Left forelimb (tissue), 1 donor: ENCODE measurements around the gene RTKN2.
"Not testable (repeated sequence)": the region's sequence is repeated elsewhere in the genome, so short reads cannot be mapped to it uniquely, and the experiment has no call there.

Source experiments
- DNase-seq: peaks from one replicate; pipeline ENCODE4 v3.0.0-alpha.2; 2018; ENCODE audit warnings: low spot score

RTKN2 gene

GRCh38 chr10:62268399-62269114 is at the start of gene RTKN2:
RTKN2 (minus strand) TSS chr10:62268844; CDS start chr10:62268610, 234 bp downstream.
- peak; percentile 90 for DNase-seq

DNA sequence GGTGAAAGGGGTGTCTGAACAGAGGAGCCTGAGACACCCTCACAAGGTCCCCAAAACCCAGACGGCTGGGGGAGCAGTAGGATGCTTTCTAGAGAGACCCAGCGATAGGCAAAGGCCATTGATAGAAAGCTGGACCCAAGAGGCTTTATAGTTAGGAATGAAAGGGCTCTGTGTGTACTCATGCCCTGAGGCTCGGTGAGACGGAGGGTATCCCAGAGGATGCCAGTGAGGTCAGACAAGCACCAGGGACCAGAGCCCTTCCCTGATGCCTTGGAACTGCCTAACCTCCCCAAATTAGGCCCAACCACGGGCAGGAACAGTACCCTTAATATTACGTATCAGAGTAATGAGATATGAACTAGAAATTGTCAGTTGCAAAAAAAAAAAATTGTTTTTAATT is 48.6 kb upstream of the RTKN2 start:
- no peak for DNase-seq

- no peak for DNase-seq
Measured at GRCh38 chr10:62309254-62309653, 40.6 kb upstream of the RTKN2 start.

DNA sequence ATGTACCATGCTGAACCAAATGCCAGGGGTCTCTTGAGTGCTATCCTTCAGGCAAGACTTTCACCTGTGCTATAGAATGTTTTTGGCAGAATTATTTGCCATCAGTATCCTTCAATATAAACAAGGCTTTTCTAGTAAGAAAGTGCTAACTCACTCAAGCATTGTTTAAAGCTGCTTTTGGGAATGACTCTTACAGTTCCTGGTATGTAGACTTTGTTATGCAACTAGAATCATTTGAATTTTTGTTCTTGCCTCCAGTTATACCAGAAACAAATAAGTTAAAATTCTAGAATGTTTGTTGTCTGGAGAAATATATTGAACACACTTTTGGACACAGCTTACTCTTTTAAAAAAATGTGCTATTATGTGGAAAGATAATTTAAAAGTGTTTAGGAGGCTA is 39.5 kb upstream of the RTKN2 start:
- DNase-seq, result no peak

DNA sequence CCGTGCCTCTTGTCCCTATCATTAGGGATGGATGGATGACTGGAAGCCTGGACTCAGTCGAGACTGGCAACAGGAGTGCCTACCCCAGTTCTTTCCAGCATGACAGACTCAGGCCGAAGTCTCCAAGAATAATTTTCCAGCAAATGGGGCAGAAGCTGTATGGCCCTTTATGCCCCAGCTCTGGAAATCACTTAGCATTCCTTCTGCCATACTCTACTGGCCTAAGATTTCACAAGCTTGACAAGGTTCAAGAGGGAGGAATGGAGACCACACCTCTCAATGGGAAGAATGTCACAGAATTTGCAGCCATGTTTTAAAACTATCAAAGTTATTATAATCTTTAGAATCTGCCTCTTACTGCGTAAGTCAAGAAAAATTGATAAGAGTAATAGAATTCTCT is 39.0 kb upstream of the RTKN2 start:
- no peak for DNase-seq

DNA sequence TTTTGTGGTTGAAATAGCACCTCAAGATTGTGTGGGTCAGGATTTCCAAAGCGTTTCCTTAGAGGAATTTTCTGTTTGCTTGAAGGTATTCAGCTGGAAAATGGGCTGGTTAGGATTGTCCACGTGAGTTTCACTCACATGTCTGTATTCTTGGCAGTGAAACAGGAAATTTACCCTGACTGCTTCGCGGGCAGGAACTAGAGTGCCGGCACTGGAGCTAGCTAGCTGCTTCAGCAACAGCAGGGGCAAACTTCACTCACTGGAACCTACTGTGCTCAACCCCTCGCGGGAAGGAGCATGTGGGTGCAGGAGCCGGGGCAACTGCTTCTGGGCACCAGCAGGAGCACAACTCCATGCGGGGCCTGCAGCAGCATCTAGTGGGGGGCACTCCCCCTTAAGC is 38.0 kb upstream of the RTKN2 start:
- DNase-seq, result no peak

GRCh38 chr10:62305813-62306212 is 37.2 kb upstream of the RTKN2 start:
- no peak for DNase-seq

GRCh38 chr10:62303922-62304321 is 35.3 kb upstream of the RTKN2 start:
- no peak for DNase-seq

GRCh38 chr10:62302760-62303159 is 34.1 kb upstream of the RTKN2 start:
- no peak for DNase-seq

DNA sequence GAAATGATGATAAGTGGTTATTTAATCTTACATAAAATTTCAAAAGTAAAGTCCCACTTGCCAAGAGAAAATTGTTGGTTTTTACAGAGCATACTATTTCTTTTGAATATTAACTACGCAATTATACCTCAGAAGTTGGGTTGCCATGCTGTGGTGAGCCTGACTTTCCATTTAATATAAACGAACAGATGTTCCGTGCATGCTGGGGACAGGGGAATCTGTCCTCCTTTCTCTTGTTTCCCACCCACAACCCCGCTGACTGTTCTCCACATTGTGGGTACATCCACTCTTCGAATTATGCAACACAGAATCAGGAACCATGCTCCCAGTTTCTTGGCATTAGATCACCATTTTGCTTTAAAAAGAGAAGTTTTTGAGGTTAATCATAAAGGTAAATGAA is 29.2 kb upstream of the RTKN2 start:
- no peak for DNase-seq

DNA sequence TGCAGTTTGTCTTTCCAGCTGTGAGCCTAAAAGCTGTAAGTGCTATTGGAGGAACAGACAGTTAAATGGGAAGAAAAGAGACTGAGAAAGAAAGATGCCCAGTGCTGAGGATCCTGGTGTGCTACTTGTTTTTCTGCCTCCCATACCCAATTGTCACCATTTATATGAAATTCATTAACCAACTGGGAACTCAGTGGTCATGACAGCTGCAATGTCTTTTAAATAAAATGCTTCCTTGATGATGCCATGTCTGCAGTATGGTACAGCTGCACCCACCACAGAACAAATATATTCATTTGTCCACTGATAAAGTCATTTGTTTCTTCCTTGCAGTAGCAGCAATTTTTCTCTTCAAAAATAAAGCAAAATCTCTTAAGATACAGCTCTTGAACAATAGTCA is 15.6 kb upstream of the RTKN2 start:
- no peak for DNase-seq

DNA sequence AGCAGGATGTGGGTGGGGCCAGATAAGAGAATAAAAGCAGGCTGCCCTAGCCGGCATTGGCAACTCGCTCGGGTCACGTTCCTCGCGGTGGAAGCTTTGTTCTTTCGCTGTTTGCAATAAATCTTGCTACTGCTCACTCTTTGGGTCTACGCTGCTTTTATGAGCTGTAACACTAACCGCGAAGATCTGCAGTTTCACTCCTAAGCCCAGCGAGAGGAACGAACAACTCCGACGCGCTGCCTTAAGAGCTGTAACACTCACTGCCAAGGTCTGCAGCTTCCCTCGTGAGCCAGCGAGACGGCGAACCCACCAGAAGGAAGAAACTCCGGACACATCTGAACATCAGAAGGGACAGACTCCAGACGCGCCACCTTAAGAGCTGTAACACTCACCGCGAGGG is 12.7 kb upstream of the RTKN2 start:
- not testable (repeated sequence) for DNase-seq

DNA sequence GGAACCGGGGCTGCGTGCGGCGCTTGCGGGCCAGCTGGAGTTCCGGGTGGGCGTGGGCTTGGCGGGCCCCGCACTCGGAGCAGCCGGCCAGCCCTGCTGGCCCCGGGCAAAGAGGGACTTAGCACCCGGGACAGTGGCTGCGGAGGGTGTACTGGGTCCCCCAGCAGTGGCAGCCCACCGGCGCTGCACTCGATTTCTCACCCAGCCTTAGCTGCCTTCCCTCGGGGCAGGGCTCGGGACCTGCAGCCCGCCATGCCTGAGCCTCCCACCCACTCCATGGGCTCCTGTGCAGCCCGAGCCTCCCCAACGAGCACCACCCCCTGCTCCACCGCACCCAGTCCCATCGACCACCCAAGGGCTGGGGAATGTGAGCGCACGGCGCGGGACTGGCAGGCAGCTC is 11.7 kb upstream of the RTKN2 start:
- DNase-seq, result not testable (repeated sequence)

DNA sequence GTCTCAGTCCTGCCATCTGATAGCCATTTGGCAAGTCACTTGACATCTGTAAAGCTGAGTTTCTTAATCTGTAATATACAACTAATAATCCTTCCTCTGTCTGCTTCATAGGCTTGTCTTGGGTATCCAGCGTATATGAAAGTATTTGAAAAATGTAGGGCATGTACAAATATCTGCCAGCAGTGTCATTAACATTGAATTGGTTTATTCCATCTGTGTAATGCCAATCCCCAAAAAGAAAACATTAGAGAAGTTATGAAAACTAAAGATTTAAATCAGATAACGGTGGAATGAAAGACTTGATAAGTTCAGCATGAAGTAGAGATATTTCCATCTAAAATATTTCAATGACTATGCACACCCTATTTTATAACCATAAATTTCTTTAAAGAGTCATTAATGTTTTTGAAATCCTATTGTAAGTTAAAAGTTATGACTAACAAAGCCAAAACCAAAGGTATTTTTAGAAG is 9.8 kb upstream of the RTKN2 start:
- DNase-seq, result no peak

DNA sequence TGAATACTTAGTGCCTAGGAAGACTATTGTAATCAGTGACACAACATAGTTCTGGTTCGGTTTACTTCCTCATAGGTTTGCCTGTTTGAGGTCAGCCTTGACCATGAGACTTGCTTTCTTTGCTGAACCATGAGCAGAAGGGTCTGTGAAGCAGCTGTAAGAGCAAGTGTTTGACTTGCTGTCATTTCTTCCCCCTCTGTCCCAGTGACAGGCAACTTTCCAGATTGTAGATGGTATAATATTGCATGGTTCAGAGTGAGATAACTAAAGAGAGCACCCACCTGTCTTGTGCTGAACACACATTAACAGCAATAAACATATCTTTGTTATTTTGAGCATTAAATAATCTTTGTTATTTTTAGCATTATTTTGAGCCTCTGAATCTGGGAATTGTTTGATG is 9.3 kb upstream of the RTKN2 start:
- DNase-seq, result no peak

DNA sequence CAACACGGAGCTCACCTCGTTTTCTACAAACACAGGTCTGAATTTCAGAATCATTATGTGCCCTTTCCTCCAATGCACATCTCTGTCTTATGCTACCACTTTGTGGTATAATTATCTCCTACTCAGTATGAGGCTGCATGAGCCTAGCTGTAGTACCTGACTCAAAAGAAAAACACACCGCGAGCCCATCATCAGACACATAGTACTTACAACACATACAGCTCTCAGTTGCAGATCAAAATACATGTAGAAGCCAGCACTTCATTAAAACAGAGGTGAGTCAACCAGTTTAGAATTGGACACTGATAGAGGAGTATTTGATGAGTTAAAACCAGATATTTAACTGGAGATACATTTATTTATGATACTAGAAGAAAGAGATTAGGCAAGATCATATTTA is 1.4 kb upstream of the RTKN2 start:
- no peak for DNase-seq

GRCh38 chr10:62268027-62268398 is 631 bp downstream of the RTKN2 start:
- DNase-seq, result no peak

GRCh38 chr10:62266611-62267010 is 2.0 kb downstream of the RTKN2 start:
- DNase-seq, result no peak

- no peak for DNase-seq
Measured at GRCh38 chr10:62266147-62266546, 2.5 kb downstream of the RTKN2 start.

DNA sequence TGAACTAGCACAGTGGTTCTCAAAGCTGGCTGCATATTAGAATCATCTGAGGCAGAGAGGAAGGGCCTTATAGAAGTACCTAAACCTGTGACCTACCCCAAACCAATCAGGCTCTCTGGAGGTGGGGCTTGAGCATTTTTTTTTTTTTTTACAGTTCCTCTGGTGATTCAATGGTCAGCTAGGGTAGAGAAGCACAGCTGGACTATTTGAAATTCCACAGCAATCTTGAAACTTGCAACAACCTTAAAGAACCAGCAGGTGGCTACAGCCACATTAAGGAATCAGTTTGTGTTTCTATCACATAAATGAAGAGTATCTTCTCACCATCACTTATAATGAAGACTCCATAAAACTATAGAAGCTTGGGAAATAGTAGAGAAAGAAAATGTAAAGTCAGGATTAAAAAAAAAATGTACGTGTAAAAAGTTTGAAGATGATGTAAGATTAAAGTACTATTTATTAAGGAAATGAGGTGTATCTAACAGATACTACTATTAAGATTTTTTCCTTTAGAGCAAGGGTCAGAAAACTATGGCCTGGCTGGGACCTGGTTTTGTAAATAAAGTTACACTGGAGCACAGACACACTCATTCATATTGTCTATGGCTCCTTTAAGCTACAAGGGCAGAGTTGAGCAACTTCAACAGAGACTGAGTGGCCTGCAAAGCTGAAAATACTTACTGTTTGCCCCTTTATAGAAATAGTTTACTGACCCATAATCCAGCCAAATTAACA is 3.8 kb downstream of the RTKN2 start:
- no peak for DNase-seq

GRCh38 chr10:62264126-62264525 is 4.5 kb downstream of the RTKN2 start:
- DNase-seq, result no peak

DNA sequence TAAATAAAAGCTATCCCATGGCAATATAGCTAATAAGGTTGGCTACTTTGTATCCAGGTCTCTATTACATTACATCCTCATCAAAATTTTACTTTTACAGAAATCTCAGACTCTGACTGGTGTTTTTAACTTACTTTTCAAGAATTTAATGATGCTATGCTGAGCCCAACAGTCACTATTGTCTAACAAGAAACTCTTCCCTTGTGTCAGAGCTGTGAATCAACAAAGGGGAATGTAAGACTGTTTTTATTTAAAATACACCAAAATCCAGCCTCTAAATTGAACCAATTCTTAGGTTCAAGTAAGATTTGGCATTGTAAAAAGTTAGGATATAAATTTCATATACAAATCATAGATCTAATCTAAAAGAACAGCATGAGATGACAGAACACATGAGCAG is 7.0 kb downstream of the RTKN2 start:
- DNase-seq, result no peak

DNA sequence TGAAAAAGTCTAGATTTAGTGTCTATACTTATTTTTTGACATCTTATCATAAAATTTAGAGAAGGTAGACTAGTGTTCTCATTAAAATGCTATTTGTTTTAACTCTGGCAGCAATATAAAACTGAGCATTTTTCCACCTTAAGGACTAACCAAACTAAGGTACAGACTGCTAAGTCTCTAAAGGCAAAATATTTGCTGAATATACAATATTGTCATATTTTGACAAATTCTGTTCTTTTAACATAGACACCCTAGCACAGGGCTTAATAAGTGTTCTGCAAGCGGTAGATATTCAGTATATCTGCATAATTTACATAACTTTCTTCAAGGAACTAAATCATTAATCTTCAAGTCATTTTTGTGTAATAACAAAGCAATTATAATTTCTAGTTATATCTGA is 8.6 kb downstream of the RTKN2 start:
- DNase-seq, result no peak

- DNase-seq, result no peak
Measured at GRCh38 chr10:62259456-62259855, 9.2 kb downstream of the RTKN2 start.
